Renal cortex interstitium (tissue), 11 donors: ENCODE measurements around the gene IL17C. TPM values are rescaled to one million over a fixed set of nuclear protein-coding genes. Genes with fewer than 3 reads are reported as not detected.
A peak's percentile ranks its signal among the peaks of the same experiment; 100 is the strongest.
"Not testable (repeated sequence)": the region's sequence is repeated elsewhere in the genome, so short reads cannot be mapped to it uniquely, and the experiment has no call there.

Experiments used
- DNase-seq, 11 donors: peaks; one replicate each; pipeline ENCODE4 v3.0.0-alpha.2; 2013; ENCODE audit warnings: low read depth in 9 of 11, low spot score in 4 of 11; ENCODE audit errors: extremely low read depth in 1 of 11
- polyA plus RNA-seq, 3 donors: library from polyadenylated mRNA; unstranded; fragments of 120-200 nt; gene quantifications; one replicate each; pipeline ENCODE4 v1.2.1, GENCODE V29; 2013; ENCODE audit not compliant: insufficient read length in 3 of 3

The IL17C gene
- polyA plus RNA-seq, 3 donors: not detected

- no peak for DNase-seq
Observed at GRCh38 chr16:88653101-88653500, 14.7 kb downstream of the IL17C start.

DNA sequence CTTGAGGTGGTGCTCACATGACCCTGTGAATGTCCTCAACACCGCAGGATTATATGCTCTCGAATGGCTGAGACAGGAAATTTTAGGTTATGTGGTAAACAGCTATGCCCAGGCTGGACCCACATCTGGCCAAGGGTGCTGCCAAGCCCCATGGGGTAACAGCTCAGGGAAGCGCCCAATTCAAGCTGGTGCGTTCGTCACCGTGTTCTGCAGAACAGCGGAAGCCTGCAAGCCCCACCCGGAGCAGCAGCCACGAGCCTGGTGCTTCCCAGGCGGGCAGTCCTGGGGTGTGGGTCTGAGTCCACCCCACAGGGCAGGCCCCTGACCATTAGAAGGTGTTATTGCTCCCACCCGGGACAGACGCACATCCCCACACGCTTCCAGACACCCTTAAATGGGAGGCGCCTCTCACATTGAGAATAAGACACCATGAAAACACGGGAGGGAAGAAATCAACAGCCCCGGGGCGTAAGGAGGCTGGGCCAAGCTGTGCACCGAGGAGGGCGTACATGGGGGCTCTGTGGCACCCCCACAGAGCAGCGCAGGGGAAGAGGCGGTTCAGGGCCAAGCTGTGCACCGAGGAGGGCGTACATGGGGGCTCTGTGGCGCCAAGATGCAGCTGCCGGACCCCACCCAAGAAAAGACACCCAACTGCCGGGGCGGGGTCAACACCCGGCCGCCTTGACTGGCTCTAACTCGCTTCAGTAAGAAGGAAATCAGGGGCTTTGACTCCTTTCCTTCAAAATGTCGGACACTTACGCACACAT lies 15.4 kb downstream of the IL17C start:
- no peak for DNase-seq

GRCh38 chr16:88654363-88655052 lies 16.1 kb downstream of the IL17C start:
- DNase-seq: no peak

DNA sequence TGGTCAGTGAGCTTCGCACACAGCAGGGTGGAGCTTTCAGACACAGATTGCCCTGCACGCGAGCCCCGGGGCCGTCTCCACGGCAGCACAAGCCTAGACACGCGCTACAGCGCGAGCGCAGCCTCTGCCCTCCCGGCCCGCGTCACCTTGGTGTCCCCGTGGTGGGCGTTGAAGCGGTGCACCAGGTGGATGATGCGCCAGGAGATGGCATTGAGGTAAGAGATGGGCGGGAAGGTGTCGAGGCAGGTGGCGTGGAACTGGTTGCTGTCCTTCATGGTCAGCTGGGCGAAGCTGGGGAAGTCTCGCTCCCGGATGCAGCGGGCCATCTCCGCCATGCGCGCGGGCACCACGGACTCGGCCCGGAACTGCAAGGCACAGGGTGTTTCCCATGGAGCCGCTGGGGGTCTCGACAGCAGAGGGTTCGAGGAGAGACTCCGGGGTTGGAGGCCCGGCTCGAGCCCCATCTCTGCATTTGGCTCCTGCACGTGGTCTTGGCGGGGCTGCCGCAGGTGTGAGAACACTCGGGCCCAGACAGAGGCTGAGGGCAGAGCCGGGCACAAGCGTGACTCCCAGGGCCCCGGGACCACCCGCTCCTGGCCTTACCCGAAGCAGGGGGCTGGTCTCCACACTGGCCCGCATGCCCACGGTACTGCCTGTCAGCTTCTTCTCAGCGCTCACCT lies 16.8 kb downstream of the IL17C start:
- no peak for DNase-seq

- no peak for DNase-seq
Observed at GRCh38 chr16:88655733-88656281, 17.4 kb downstream of the IL17C start.

GRCh38 chr16:88656291-88656980 lies 18.1 kb downstream of the IL17C start:
- DNase-seq: no peak

- DNase-seq: no peak
Observed at GRCh38 chr16:88657371-88657770, 19.0 kb downstream of the IL17C start.

GRCh38 chr16:88658714-88659113 lies 20.3 kb downstream of the IL17C start:
- no peak for DNase-seq

- DNase-seq: no peak
Observed at GRCh38 chr16:88659160-88659559, 20.8 kb downstream of the IL17C start.

DNA sequence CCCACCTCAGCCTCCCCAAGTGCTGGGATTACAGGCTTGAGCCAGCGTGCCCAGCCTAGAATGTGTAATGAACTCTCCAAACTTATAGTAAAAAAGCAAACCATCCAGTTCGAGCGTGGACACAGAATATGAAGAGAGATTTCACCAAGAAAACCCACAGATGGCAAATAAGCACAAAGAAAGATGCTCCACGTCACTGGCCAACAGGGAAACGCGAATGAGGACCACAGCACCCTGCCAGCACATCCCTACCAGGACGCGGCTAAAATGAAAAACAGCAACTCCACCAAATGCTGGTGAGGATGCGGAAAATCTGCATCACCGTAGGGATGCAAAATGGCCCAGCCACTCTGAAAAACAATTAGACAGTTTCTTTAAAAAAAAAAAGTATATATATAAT lies 23.1 kb downstream of the IL17C start:
- no peak for DNase-seq

DNA sequence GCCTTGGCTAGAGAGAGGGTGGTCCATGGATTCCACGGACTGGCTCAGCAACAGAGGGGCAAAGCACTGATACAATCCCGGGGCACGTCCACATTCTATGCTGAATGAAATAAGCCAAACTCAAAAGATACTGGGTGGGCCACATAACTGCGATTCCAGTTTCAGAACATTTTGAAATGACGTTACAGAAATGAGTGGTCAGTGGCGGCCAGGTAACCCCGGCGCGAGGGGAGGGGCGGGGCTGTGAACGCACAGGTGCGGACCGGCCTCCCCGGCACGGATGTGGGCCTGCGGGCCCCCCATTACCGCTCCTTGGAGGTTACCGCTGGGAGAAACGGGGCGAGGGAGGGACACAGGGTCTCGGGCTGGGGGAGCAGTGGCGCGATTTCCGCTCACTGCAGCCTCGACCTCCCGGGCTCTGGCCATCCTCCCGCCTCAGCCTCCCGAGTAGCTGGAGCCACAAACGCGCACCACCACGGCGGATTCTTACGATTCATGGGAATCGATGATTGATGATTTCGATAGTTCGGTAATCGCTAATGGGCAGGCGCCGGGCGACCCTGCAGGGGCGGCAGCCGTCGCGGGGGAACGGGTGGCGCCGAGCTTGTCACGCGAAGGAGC lies 24.0 kb downstream of the IL17C start:
- DNase-seq: no peak

DNA sequence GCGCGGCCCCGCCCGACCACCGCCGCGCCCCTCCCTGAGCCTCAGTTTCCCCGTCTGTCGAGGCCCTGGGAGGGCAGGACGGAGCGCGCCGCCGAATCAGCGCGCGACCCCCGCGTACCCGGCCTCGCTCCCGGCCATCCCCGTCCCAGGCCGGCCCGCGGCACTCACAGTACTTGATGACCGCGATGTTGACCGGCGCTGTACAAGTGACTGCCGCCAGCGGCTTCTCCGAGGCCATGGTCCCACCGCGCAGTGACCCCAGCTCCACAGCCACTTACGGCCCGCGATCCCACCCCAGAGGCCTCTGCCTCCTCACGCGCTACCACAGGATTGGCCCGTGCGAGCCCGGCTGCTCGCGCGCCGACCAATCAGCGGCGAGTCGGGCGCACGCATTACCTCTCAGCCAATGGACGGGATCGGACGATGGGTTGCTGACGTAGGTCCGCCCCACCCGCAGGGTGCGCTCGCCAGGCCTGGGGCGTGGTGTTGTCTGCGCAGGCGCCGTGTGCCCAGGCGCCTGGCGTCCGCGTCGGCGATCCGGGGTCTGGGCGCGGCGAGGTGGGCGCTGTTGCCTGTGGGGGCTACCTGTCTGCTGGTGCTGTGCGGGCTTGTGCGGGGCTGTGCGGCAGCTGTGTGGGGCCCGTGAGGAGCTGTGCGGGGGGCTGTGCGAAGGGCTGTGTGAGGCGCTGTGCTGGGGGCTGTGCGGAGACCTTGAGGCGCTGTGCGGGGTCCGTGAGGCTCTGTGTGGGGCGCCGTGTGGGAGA lies 24.7 kb downstream of the IL17C start, which contains the start of gene MVD:
TSS of gene MVD (minus strand) at position 249 of the 764 bp plus-strand sequence. CDS start at position 238, 11 bp downstream.
- DNase-seq: peak; percentile 90 to 97 (median 96)

DNA sequence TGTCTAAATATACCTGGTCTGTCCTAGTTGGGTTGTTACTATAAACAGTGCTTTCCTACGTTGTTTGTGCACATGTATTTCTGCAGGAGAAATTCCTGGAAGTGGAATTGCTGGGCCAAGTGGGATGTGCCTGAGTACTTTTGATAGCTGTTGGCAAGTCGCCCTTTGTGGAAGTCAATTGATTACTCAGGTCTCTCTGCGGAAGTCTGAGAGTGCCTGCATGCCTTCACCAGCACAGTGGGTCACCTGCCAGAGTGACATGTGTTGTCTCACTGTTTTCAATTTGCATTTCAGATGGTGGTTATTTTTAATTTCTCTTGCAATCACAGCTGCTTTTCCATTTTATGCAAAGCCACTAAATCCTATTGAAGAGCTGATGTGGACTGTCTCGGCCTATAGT lies 26.8 kb downstream of the IL17C start:
- DNase-seq: no peak

DNA sequence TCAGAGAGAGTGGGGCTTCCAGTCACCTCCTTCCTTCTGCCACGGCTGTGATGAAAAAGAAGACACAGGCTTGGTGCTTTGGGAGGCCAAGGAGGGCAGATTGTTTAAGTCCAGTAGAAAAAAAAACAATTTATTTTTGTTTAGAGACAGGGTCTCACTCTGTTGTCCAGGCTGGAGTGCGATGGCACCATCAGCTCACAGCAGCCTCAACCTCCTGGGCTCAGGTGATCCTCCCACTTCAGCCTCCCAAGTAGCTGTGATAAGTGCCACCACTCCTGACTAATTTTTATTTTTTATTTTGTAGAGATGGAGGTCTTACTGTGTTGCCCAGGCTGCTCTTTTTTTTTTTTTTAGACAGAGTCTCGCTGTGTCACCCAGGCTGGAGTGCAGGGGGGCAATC lies 27.2 kb downstream of the IL17C start:
- no peak for DNase-seq

DNA sequence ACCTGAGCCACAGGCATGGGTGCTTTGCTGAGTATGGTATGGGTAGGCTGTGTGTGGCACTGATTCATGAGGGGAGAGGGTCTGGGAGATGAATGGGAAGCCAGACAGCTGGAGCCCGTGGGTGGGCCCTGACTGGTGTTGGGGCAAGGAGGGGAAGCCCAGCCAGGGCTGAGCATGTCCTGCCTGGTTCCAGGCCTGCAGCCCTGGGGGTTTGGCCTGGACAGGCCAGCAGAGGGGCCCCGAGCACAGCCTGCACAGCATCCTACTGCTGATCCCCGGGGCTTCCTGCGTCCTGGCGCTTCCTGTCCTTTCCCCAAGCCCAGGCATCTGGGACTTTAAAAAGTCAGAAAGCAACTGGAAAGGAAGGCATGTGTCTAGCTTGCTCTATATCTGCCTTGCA lies 29.1 kb downstream of the IL17C start:
- no peak for DNase-seq

DNA sequence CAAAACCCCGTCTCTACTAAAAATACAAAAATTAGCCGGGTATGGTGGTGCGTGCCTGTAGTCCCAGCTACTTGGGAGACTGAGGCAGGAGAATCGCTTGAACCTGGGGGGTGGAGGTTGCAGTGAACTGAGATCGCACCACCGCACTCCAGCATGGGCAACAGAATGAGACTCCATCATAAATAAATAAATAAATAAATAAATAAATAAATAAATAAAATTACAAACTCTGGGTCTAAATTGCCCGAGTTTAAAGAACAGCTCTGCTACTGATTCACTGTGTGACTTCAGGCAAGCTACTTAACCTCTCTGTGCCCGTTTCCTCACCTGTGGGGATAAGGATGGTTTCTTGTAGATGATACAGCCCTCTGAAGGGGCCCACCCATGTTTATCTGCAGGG lies 31.1 kb downstream of the IL17C start:
- not testable (repeated sequence) for DNase-seq

GRCh38 chr16:88669980-88670379 lies 31.6 kb downstream of the IL17C start:
- no peak for DNase-seq

DNA sequence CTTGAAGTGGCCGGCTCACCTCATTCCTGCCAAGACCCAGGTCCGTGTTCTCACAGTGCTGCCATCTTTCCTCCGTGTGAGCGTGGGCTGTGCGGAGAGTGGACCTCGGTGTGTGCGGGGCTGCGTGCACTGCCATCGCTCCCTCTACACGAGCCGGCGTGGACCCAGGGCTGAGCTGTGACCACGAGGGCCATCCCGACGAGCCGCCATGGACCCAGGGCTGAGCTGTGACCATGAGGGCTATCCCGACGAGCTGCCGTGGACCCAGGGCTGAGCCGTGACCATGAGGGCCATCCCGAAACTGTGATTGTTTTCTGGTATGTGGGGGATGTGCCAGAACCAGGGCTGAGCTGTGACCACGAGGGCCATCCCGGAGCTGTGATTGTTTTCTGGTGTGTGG lies 33.4 kb downstream of the IL17C start:
- DNase-seq: no peak
